22Rv1 (cell line): ENCODE data around the gene KIAA0586.

Experiments used
- H3K27ac ChIP-seq: fragments of 450-650 bp; 2 replicates; pipeline ENCODE4 v1.5.1; 2017
- ZFX ChIP-seq: fragments of 450-650 bp; IDR thresholded peaks from 2 replicates; pipeline ENCODE4 v1.6.1; 2017; ENCODE audit warnings: antibody characterized with exemption, borderline replicate concordance
- TF ChIP-seq, protein P1 (sequence below): fragments of 450-650 bp; IDR thresholded peaks from 2 replicates; pipeline ENCODE4 v1.5.1; 2017; ENCODE audit warnings: mild to moderate bottlenecking

Gene KIAA0586

DNA sequence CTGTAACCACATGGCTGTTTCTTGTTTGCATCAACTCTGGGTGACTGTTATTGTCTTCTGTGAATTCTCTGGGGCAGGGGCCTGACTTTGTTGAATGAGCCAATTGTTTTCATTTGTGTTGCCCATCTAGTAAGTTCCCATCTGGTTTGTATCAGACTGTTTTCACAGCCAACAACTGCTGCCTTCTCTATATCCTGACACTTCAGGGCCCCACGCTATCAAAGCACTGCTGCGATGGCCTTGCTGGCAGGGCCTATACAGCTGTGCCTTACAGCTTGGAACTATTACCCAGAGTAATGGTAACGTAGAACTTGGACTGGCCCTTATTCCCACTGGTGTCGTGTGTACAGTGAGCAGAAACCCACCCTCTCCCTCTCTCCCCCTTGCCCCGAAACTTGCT is 105.9 kb downstream of the KIAA0586 start:
- TF ChIP-seq, protein P1, sequence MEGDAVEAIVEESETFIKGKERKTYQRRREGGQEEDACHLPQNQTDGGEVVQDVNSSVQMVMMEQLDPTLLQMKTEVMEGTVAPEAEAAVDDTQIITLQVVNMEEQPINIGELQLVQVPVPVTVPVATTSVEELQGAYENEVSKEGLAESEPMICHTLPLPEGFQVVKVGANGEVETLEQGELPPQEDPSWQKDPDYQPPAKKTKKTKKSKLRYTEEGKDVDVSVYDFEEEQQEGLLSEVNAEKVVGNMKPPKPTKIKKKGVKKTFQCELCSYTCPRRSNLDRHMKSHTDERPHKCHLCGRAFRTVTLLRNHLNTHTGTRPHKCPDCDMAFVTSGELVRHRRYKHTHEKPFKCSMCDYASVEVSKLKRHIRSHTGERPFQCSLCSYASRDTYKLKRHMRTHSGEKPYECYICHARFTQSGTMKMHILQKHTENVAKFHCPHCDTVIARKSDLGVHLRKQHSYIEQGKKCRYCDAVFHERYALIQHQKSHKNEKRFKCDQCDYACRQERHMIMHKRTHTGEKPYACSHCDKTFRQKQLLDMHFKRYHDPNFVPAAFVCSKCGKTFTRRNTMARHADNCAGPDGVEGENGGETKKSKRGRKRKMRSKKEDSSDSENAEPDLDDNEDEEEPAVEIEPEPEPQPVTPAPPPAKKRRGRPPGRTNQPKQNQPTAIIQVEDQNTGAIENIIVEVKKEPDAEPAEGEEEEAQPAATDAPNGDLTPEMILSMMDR: no peak
- TF ChIP-seq ZFX: no peak
- no peak overlapping the region for H3K27ac ChIP-seq

- TF ChIP-seq ZFX: no peak
- TF ChIP-seq, protein P1: no peak
- no peak overlapping the region for H3K27ac ChIP-seq
Measured at GRCh38 chr14:58535044-58535443, 107.5 kb downstream of the KIAA0586 start.

GRCh38 chr14:58537004-58537403 is 109.5 kb downstream of the KIAA0586 start:
- TF ChIP-seq, protein P1: no peak
- TF ChIP-seq ZFX: no peak
- H3K27ac ChIP-seq: no peak overlapping the region

GRCh38 chr14:58540749-58541632 is 113.5 kb downstream of the KIAA0586 start:
- H3K27ac ChIP-seq: no peak overlapping the region
- TF ChIP-seq, protein P1: no peak
- TF ChIP-seq ZFX: no peak

DNA sequence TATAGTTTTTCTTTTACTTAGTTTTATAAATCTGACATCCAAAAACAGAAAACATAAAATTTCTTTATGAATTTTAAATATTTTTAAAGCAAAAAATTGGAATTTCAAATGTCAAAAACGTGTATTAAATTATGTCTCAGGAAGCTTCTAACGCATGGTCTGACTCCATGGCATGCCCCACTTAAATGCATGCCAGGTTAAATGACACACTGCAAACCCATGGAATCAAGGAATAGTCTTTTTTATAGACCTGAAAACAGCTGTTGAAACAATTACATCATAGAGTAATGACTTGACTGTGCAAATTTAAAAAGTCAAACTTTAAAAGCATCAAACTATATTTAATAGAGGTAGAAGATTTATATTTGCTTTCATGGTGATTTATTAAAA is 114.1 kb downstream of the KIAA0586 start:
- no peak overlapping the region for H3K27ac ChIP-seq
- TF ChIP-seq, protein P1: no peak
- no peak for TF ChIP-seq ZFX

DNA sequence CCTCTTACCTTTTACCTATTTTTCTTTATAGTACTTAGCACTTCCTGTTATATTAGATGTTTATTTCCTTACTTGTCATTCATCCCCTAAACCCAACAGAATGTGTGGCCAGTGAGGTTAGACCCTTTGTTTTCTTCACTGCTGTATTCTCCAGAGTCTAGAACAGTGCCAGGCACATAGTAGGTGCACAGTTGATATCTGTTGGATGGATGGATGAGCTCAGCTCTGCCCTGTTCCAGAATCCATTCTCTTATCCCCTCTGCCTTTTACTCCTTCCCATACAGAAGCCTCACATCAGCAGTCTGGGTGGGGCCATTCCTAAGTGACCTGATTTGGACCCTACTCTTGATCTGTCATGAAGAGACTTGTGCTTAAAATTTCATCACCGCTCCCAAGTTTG is 115.7 kb downstream of the KIAA0586 start:
- TF ChIP-seq ZFX: no peak
- TF ChIP-seq, protein P1: no peak
- no peak overlapping the region for H3K27ac ChIP-seq

- H3K27ac ChIP-seq: no peak overlapping the region
- TF ChIP-seq ZFX: no peak
- TF ChIP-seq, protein P1: no peak
Measured at GRCh38 chr14:58547649-58548048, 120.1 kb downstream of the KIAA0586 start.
